ENCODE data around the gene H1-8. TPM values are rescaled to one million over a fixed set of nuclear protein-coding genes. Genes with fewer than 3 reads are reported as not detected.
A peak's percentile ranks its signal among the peaks of the same experiment; 100 is the strongest.

H1-8 gene
- total RNA-seq, 2 experiments from 2014 or later: not detected

- ATAC-seq (no peak), DNase-seq (no peak)
- Mint-ChIP-seq H3K9me3 (no peaks in the 10 kb centered on the region), H3K36me3 (ENCODE audit: low read depth) (no peaks in the 10 kb centered on the region), H3K4me1 (ENCODE audit: low read depth) (peaks cover 20% of the 10 kb centered on the region), H3K27me3 (peaks cover 10% of the 10 kb centered on the region), H3K4me3 (no peak overlapping the region), H3K27ac (no peak overlapping the region)
- no peak for TF ChIP-seq CTCF (IDR thresholded peaks at IDR 0.05)
- ChIA-PET CTCF (interaction anchor here (1.8 kb wide), 1 partner anchor 102 kb away, joined by 9 read pairs; no protein-coding TSS in a partner anchor), POLR2A (interaction anchor here (1.3 to 2.2 kb wide), 2 partner anchors 16 to 277 kb away, joined by 3 to 12 read pairs; a partner anchor contains a TSS)
- intact Hi-C loops (cut with micrococcal nuclease): no loop called here
These were observed 49.6 kb downstream of the H1-8 start for GRCh38 chr3:129592381-129593131.

- no peaks in the 10 kb centered on the region for H3K9me3 Mint-ChIP-seq
- ATAC-seq (peak; percentile 5), DNase-seq (peak; percentile 21)
- CTCF ChIA-PET: interaction anchor here (1.0 to 2.1 kb wide), 4 partner anchors 12 to 124 kb away, joined by 3 to 9 read pairs (median 6); no protein-coding TSS in a partner anchor
- peak overlapping the region; percentile 45 for H3K4me3 Mint-ChIP-seq
- H3K27me3 Mint-ChIP-seq: peaks cover 10% of the 10 kb centered on the region
- H3K27ac Mint-ChIP-seq: peak overlapping the region; percentile 75
- intact Hi-C loops (cut with micrococcal nuclease): no loop called here
- no peaks in the 10 kb centered on the region for H3K36me3 Mint-ChIP-seq (ENCODE audit: low read depth)
- POLR2A ChIA-PET: interaction anchor here (1.3 to 2.2 kb wide), 3 partner anchors 13 to 278 kb away, joined by 3 to 12 read pairs (median 4); partner anchors contain the start of gene PLXND1
- peaks cover 20% of the 10 kb centered on the region for H3K4me1 Mint-ChIP-seq (ENCODE audit: low read depth)
- no peak for TF ChIP-seq CTCF (IDR thresholded peaks at IDR 0.05)
These were observed 50.2 kb downstream of the H1-8 start for GRCh38 chr3:129593230-129593594.

GRCh38 chr3:129593595-129594339, 50.8 kb downstream of the H1-8 start:
- peak overlapping the region; percentile 45 for H3K4me3 Mint-ChIP-seq
- intact Hi-C loops (cut with micrococcal nuclease): no loop called here

GRCh38 chr3:129594409-129594808, 51.4 kb downstream of the H1-8 start:
- peaks cover 20% of the 10 kb centered on the region for H3K4me1 Mint-ChIP-seq (ENCODE audit: low read depth)
- DNase-seq: no peak
- H3K36me3 Mint-ChIP-seq (ENCODE audit: low read depth): no peaks in the 10 kb centered on the region
- POLR2A ChIA-PET: interaction anchor here (0.6 to 2.2 kb wide), 5 partner anchors 9 to 18 kb away, joined by 3 to 12 read pairs (median 4); partner anchors contain the start of gene PLXND1
- no peak overlapping the region for H3K4me3 Mint-ChIP-seq
- TF ChIP-seq CTCF (IDR thresholded peaks at IDR 0.05): no peak
- CTCF ChIA-PET: interaction anchor here (1.0 to 2.1 kb wide), 4 partner anchors 12 to 125 kb away, joined by 5 to 9 read pairs (median 6); partner anchors contain the start of gene PLXND1
- H3K27ac Mint-ChIP-seq: peak overlapping the region; percentile 75
- intact Hi-C loops (cut with micrococcal nuclease): no loop called here
- peaks cover 10% of the 10 kb centered on the region for H3K27me3 Mint-ChIP-seq
- no peak for ATAC-seq
- H3K9me3 Mint-ChIP-seq: no peaks in the 10 kb centered on the region

More at GRCh38 chr3:129593595-129594339, 50.8 kb downstream of the H1-8 start:
- Mint-ChIP-seq H3K36me3 (ENCODE audit: low read depth) (no peaks in the 10 kb centered on the region), H3K4me1 (ENCODE audit: low read depth) (peaks cover 20% of the 10 kb centered on the region), H3K27ac (peak overlapping the region; percentile 75), H3K9me3 (no peaks in the 10 kb centered on the region), H3K27me3 (peaks cover 10% of the 10 kb centered on the region)
- ATAC-seq: peak; percentile 75
- peak; percentile 86 for DNase-seq
- POLR2A ChIA-PET: interaction anchor here (0.6 to 2.2 kb wide), 5 partner anchors 9 to 278 kb away, joined by 3 to 12 read pairs (median 4); partner anchors contain the start of gene PLXND1
- CTCF ChIA-PET: interaction anchor here (1.0 to 2.1 kb wide), 5 partner anchors 12 to 124 kb away, joined by 3 to 9 read pairs (median 5); partner anchors contain the start of gene PLXND1
- no peak for TF ChIP-seq CTCF (IDR thresholded peaks at IDR 0.05)

Measured in activated CD8-positive, alpha-beta T cell treated with anti-CD3 and anti-CD28 coated beads for 36 hours (primary cell).